ENCODE data around the gene AADACL4.

AADACL4 gene

DNA sequence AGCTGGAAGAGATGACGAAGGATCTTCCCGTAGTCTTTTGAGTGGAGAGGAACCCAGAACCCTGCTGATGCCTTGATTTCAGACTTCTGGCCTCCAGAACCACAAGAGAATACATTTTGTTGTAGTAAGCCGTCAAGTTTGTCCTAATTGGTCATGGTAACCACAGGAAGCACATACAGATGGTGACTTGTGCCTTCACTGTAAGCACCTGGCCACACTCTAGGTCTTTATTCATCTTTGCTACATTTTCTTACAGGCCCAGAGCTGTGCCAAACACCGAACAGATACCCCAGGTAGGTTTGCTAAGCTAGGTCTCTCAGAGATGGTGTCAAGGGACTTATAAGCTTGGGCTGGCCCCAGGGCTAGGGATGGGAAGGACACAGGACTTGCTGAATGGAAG is 30.7 kb upstream of the AADACL4 start:
- Histone ChIP-seq H3K27me3 (ENCODE audit: low read depth, low read length) (no peaks in the 10 kb centered on the region), H3K27ac (ENCODE audit: low read length) (no peak overlapping the region), H3K9me3 (ENCODE audit: control insufficient read depth in 1 of 2, low read length in 2 of 2) (no peaks in the 10 kb centered on the region), H3K4me3 (ENCODE audit: low read depth in 1 of 2, low read length in 2 of 2) (no peak overlapping the region), H3K36me3 (ENCODE audit: control insufficient read depth in 1 of 2, insufficient read depth in 2 of 2, low read length in 2 of 2) (peaks cover 0 to 17% of the 10 kb centered on the region in 2 donors), H3K4me1 (ENCODE audit: control insufficient read depth in 1 of 2, insufficient read depth in 2 of 2, low read length in 2 of 2) (peaks cover 12 to 36% of the 10 kb centered on the region in 2 donors)

DNA sequence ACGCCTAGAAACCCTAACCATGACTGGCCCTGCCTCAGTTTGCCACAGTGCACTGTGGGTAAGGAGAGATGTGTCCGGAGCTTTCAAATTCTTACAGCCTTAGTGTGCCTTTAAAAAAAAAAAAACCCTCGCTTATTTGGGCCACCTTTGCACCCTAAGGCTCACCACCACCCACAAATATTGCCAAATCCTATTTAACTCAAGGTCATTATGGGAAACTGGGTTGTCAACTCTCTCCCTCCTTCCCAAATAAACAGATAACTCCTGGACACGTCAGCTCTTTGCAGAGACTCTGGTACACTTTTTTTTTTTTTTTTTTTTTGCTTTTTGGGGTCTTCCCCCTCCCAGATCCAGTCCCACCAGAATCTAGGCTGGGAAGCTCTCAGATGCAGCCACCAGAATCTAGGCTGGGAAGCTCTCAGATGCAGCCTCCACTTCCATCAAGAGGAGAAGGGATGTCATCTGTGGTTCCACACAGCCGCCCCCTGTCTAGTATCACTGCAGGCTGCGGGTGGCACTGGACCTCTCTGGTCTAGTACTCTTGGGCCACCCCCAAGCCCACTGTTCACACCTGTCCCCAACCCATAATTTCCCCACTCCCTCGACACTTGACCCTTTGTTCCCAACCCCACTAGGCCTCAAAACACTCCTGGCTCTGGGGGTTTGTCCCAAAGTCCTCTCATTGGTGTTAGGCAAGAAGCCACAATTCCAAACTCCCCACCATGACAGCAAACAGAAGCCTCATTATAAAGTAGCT is 29.3 kb upstream of the AADACL4 start:
- Histone ChIP-seq H3K27ac (ENCODE audit: low read length) (peak overlapping the region; percentile 87), H3K4me1 (ENCODE audit: control insufficient read depth in 1 of 2, insufficient read depth in 2 of 2, low read length in 2 of 2) (peaks cover 16 to 42% of the 10 kb centered on the region in 2 donors), H3K4me3 (ENCODE audit: low read depth in 1 of 2, low read length in 2 of 2) (peak overlapping the region; percentile 81 to 82), H3K36me3 (ENCODE audit: control insufficient read depth in 1 of 2, insufficient read depth in 2 of 2, low read length in 2 of 2) (peaks cover 0 to 17% of the 10 kb centered on the region in 2 donors), H3K9me3 (ENCODE audit: control insufficient read depth in 1 of 2, low read length in 2 of 2) (no peaks in the 10 kb centered on the region), H3K27me3 (ENCODE audit: low read depth, low read length) (no peaks in the 10 kb centered on the region)

GRCh38 chr1:12615159-12615864 is 28.6 kb upstream of the AADACL4 start:
- Histone ChIP-seq H3K4me3 (ENCODE audit: low read depth in 1 of 2, low read length in 2 of 2) (peak overlapping the region; percentile 81 to 82), H3K27ac (ENCODE audit: low read length) (peak overlapping the region; percentile 87), H3K27me3 (ENCODE audit: low read depth, low read length) (no peaks in the 10 kb centered on the region), H3K9me3 (ENCODE audit: control insufficient read depth in 1 of 2, low read length in 2 of 2) (no peaks in the 10 kb centered on the region), H3K4me1 (ENCODE audit: control insufficient read depth in 1 of 2, insufficient read depth in 2 of 2, low read length in 2 of 2) (peaks cover 20 to 48% of the 10 kb centered on the region in 2 donors), H3K36me3 (ENCODE audit: control insufficient read depth in 1 of 2, insufficient read depth in 2 of 2, low read length in 2 of 2) (peaks cover 0 to 17% of the 10 kb centered on the region in 2 donors)

DNA sequence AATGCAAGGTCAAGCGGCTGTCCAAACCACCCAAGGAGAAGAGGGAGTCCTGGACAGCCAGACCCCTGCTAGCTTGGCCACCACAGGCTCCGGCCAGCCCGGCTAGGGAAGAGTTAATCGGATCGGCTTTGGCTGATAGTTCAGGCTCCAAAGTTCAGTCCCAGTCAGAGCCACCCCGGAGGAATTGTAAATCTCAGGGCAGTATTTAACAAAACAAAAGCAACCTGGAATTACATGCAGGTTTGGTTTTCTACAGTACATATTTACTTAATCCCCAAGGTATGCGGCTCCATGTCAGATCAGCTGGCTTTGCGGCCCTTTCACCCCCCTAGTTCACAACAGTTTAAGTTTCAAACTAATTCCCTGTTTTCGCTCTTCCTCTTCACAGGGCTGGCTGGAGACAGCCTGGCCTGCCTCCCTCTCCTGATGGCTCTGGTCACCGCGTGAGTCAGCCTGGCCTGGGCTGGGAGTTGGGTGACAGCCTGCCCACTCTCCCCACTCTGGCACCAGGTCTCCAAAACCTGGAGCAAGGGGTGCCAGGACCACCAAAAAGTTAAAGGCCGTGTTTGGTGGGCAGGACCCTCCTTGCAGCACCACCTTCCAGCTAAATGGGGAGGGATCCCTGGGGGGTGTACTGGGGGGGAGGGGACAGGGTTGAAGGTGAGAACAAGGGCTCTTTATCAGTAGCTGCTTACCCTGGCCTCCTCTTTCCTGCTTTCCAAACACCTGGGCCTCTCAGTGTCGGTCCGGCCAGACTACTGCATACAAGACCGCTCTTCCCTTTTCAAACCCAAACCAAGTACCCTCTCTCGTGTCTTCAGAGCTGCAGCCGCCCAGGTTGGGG is 27.8 kb upstream of the AADACL4 start:
- peaks cover 24 to 52% of the 10 kb centered on the region in 2 donors for H3K4me1 ChIP-seq (ENCODE audit: control insufficient read depth in 1 of 2, insufficient read depth in 2 of 2, low read length in 2 of 2)
- H3K36me3 ChIP-seq (ENCODE audit: control insufficient read depth in 1 of 2, insufficient read depth in 2 of 2, low read length in 2 of 2): peaks cover 0 to 12% of the 10 kb centered on the region in 2 donors
- no peaks in the 10 kb centered on the region for H3K9me3 ChIP-seq (ENCODE audit: control insufficient read depth in 1 of 2, low read length in 2 of 2)
- peak overlapping the region; percentile 81 to 82 for H3K4me3 ChIP-seq (ENCODE audit: low read depth in 1 of 2, low read length in 2 of 2)
- H3K27ac ChIP-seq (ENCODE audit: low read length): peak overlapping the region; percentile 87
- no peaks in the 10 kb centered on the region for H3K27me3 ChIP-seq (ENCODE audit: low read depth, low read length)

GRCh38 chr1:12616709-12617373 is 27.0 kb upstream of the AADACL4 start:
- peaks cover 0 to 7% of the 10 kb centered on the region in 2 donors for H3K36me3 ChIP-seq (ENCODE audit: control insufficient read depth in 1 of 2, insufficient read depth in 2 of 2, low read length in 2 of 2)

DNA sequence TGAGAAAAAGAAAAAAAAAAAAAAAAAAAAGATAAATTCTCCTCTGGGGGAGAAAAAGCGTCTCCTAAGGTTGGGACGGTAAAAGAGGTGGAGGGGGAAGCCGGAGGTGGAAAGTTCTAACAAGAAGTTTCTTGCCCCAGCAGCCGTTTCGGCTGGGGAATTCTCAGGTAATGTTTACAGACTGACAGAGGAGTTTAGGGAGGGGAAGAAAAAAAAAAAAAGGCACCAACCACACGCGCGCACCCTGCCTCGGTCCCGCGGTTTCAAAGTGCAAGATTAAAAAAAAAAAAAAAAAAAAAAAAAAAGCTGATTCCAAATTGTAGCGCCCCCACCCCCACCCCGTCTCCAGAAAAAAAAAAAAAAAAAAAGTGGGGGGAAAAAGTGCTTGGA is 26.4 kb upstream of the AADACL4 start:
- H3K27ac ChIP-seq (ENCODE audit: low read length): peak overlapping the region; percentile 87
- no peaks in the 10 kb centered on the region for H3K9me3 ChIP-seq (ENCODE audit: control insufficient read depth in 1 of 2, low read length in 2 of 2)
- H3K36me3 ChIP-seq (ENCODE audit: control insufficient read depth in 1 of 2, insufficient read depth in 2 of 2, low read length in 2 of 2): peaks cover 0 to under 1% of the 10 kb centered on the region in 2 donors
- peak overlapping the region; percentile 81 to 82 for H3K4me3 ChIP-seq (ENCODE audit: low read depth in 1 of 2, low read length in 2 of 2)
- H3K4me1 ChIP-seq (ENCODE audit: control insufficient read depth in 1 of 2, insufficient read depth in 2 of 2, low read length in 2 of 2): peaks cover 24 to 66% of the 10 kb centered on the region in 2 donors
- H3K27me3 ChIP-seq (ENCODE audit: low read depth, low read length): no peaks in the 10 kb centered on the region

More at GRCh38 chr1:12616709-12617373, 27.0 kb upstream of the AADACL4 start:
- Histone ChIP-seq H3K4me3 (ENCODE audit: low read depth in 1 of 2, low read length in 2 of 2) (peak overlapping the region; percentile 81 to 82), H3K27ac (ENCODE audit: low read length) (peak overlapping the region; percentile 87), H3K4me1 (ENCODE audit: control insufficient read depth in 1 of 2, insufficient read depth in 2 of 2, low read length in 2 of 2) (peaks cover 24 to 60% of the 10 kb centered on the region in 2 donors), H3K27me3 (ENCODE audit: low read depth, low read length) (no peaks in the 10 kb centered on the region), H3K9me3 (ENCODE audit: control insufficient read depth in 1 of 2, low read length in 2 of 2) (no peaks in the 10 kb centered on the region)

- Histone ChIP-seq H3K9me3 (ENCODE audit: control insufficient read depth in 1 of 2, low read length in 2 of 2) (no peaks in the 10 kb centered on the region), H3K4me3 (ENCODE audit: low read depth in 1 of 2, low read length in 2 of 2) (peak within 1 kb of the TSS; percentile 81 to 82), H3K4me1 (ENCODE audit: control insufficient read depth in 1 of 2, insufficient read depth in 2 of 2, low read length in 2 of 2) (peaks cover 24 to 72% of the 10 kb centered on the region in 2 donors), H3K36me3 (ENCODE audit: control insufficient read depth in 1 of 2, insufficient read depth in 2 of 2, low read length in 2 of 2) (no peaks in the 10 kb centered on the region), H3K27ac (ENCODE audit: low read length) (peak within 1 kb of the TSS; percentile 87), H3K27me3 (ENCODE audit: low read depth, low read length) (no peaks in the 10 kb centered on the region)
Measured at GRCh38 chr1:12617901-12618660, 25.8 kb upstream of the AADACL4 start, which contains the start of gene DHRS3. TSS of gene DHRS3 (minus strand) at chr1:12618210. CDS start at chr1:12617348, 862 bp downstream.

- Histone ChIP-seq H3K36me3 (ENCODE audit: control insufficient read depth in 1 of 2, insufficient read depth in 2 of 2, low read length in 2 of 2) (no peaks in the 10 kb centered on the region), H3K27ac (ENCODE audit: low read length) (peak overlapping the region; percentile 87), H3K4me3 (ENCODE audit: low read depth in 1 of 2, low read length in 2 of 2) (peak overlapping the region; percentile 81 to 82), H3K4me1 (ENCODE audit: control insufficient read depth in 1 of 2, insufficient read depth in 2 of 2, low read length in 2 of 2) (peaks cover 24 to 76% of the 10 kb centered on the region in 2 donors), H3K9me3 (ENCODE audit: control insufficient read depth in 1 of 2, low read length in 2 of 2) (no peaks in the 10 kb centered on the region), H3K27me3 (ENCODE audit: low read depth, low read length) (no peaks in the 10 kb centered on the region)
Measured at GRCh38 chr1:12618661-12618964, 25.3 kb upstream of the AADACL4 start.

- H3K4me1 ChIP-seq (ENCODE audit: control insufficient read depth in 1 of 2, insufficient read depth in 2 of 2, low read length in 2 of 2): peaks cover 24 to 72% of the 10 kb centered on the region in 2 donors
Measured at GRCh38 chr1:12618965-12619791, 24.7 kb upstream of the AADACL4 start.

More at GRCh38 chr1:12618965-12619791, 24.7 kb upstream of the AADACL4 start:
- no peaks in the 10 kb centered on the region for H3K36me3 ChIP-seq (ENCODE audit: control insufficient read depth in 1 of 2, insufficient read depth in 2 of 2, low read length in 2 of 2)
- peak overlapping the region; percentile 81 to 82 for H3K4me3 ChIP-seq (ENCODE audit: low read depth in 1 of 2, low read length in 2 of 2)
- H3K9me3 ChIP-seq (ENCODE audit: control insufficient read depth in 1 of 2, low read length in 2 of 2): no peaks in the 10 kb centered on the region
- peak overlapping the region; percentile 87 for H3K27ac ChIP-seq (ENCODE audit: low read length)
- H3K27me3 ChIP-seq (ENCODE audit: low read depth, low read length): no peaks in the 10 kb centered on the region

Measured in muscle layer of duodenum (tissue), 2 donors.